Pancreas (tissue), 10 donors: ENCODE results near the gene GPC2. TPM values are rescaled to one million over a fixed set of nuclear protein-coding genes. Genes with fewer than 3 reads are reported as not detected.
A peak's percentile ranks its signal among the peaks of the same experiment; 100 is the strongest.
"Not testable (repeated sequence)": the region's sequence is repeated elsewhere in the genome, so short reads cannot be mapped to it uniquely, and the experiment has no call there.

Source experiments
- ATAC-seq, 4 donors: fragments of 200-7000 bp; cut with Tn5 transposase; one replicate each; pipeline versions ENCODE4 v1.8.0 to v1.9.1; 2020; ENCODE audit warnings: mild to moderate bottlenecking in 4 of 4, moderate library complexity in 4 of 4
- DNase-seq, 6 donors: peaks; one replicate each; pipeline ENCODE4 v3.0.0-alpha.2; 2020
- FAIRE-seq: peaks from 2 replicates; lab custom pipeline; 2012; peaks lifted over from hg19 to GRCh38; lab: Jason Lieb, UNC
- H3K27ac ChIP-seq, 4 donors: fragments of 200-600 bp; sonication (generic); 1 replicate in 3 of 4; 2 replicates in 1 of 4; pipeline versions ENCODE4 v1.5.0 to v1.8.0; 2020
- H3K27me3 ChIP-seq, 4 donors: fragments of 200-600 bp; one replicate each; pipeline ENCODE4 v1.8.0; 2021
- H3K36me3 ChIP-seq, 3 donors: fragments of 200-600 bp; sonication (generic) in 1 of 3; one replicate each; pipeline versions ENCODE4 v1.5.0 to v1.8.0; 2020 to 2021
- H3K4me1 ChIP-seq, 3 donors: fragments of 200-600 bp; one replicate each; pipeline ENCODE4 v1.8.0; 2021
- H3K4me3 ChIP-seq, 4 donors: fragments of 200-600 bp; sonication (generic) in 2 of 4; one replicate each; pipeline versions ENCODE4 v1.5.0 to v1.8.0; 2020 to 2021
- H3K9me3 ChIP-seq, 4 donors: fragments of 200-600 bp; one replicate each; pipeline ENCODE4 v1.8.0; 2021
- CTCF ChIP-seq, 4 donors: fragments of 200-600 bp; sonication (generic) in 3 of 4; IDR thresholded peaks; one replicate each; pipeline versions ENCODE4 v1.5.0 to v1.8.0; 2021; ENCODE audit warnings: antibody characterized with exemption in 4 of 4
- WGBS, 2 donors: extraction: QIAGEN DNeasy Blood & Tissue Kit; methylation state at CpG; one replicate each; pipeline ENCODE4 v1.1.7; 2013; 5-methylcytosine and 5-hydroxymethylcytosine counted together
- intact Hi-C, 3 donors: fragments of 100-400 bp; cut with DNase I; formaldehyde crosslinking; loops; one replicate each; pipeline versions ENCODE4 v1.11.1 to v1.14.2; 2022
- polyA plus RNA-seq, 2 donors: library from polyadenylated mRNA; stranded (reverse); fragments of 200-250 nt; gene quantifications; one replicate each; pipeline ENCODE4 v1.2.3, GENCODE V29; 2013
- total RNA-seq, 6 donors: library from RNA; stranded (reverse); fragmentation: NEBNext Ultra II Directional in 4 of 6; extraction: Animal tissue kit (Norgen Biotek cat#: 25700) in 4 of 6; gene quantifications; one replicate each; pipeline versions ENCODE4 v1.2.1 to v1.2.4, GENCODE V29; 2021 to 2023
- donor health status: healthy with polysubstance abuse.
- donor health status: DM: no; HTN: no; CAD: no; lungs with moderate emphysema.
- donor health status: DM: no; HTN: no; CAD: no.
- donor health status: control.
- donor health status: control.
- donor health status: Bipolar disorder and iron deficiency.
- donor health status: DM: yes; HTN: yes; CAD: no.
- donor health status: DM: no; HTN: no; CAD: no.
- donor health status: DM: no; HTN: no; CAD: no.
- donor health status: DM: yes; HTN: yes; CAD: no.

Gene GPC2
- total and polyA plus RNA-seq, 8 donors, result 0.12 to 2.5 (median 0.62) TPM

GRCh38 chr7:100190048-100190711 lies 13.0 kb upstream of the GPC2 start:
- ATAC-seq, result peak in 2 of 4 donors; percentile 56 to 71
- no peak for TF ChIP-seq CTCF (IDR thresholded peaks at IDR 0.05)
- no peak for FAIRE-seq
- no peak for DNase-seq
- WGBS, 2 donors, result 50 to 57% methylated on average over 4 of the region's 4 CpGs
- Histone ChIP-seq H3K27ac (no peak overlapping the region), H3K4me1 (no peaks in the 10 kb centered on the region), H3K4me3 (no peak overlapping the region), H3K27me3 (no peaks in the 10 kb centered on the region), H3K36me3 (no peaks in the 10 kb centered on the region), H3K9me3 (no peaks in the 10 kb centered on the region)
- intact Hi-C loops, result no loop called here

GRCh38 chr7:100189061-100189460 lies 11.9 kb upstream of the GPC2 start:
- FAIRE-seq, result no peak
- Histone ChIP-seq H3K4me3 (no peak overlapping the region), H3K27me3 (no peaks in the 10 kb centered on the region), H3K9me3 (no peaks in the 10 kb centered on the region), H3K4me1 (no peaks in the 10 kb centered on the region), H3K36me3 (no peaks in the 10 kb centered on the region), H3K27ac (no peak overlapping the region)
- no peak for DNase-seq
- no peak for TF ChIP-seq CTCF (IDR thresholded peaks at IDR 0.05)
- no peak for ATAC-seq
- WGBS, 2 donors, result 55 to 76% methylated on average over 3 of the region's 3 CpGs
- intact Hi-C loops, result no loop called here

- no peak for FAIRE-seq
These were observed 8.5 kb upstream of the GPC2 start for GRCh38 chr7:100185726-100186125.

GRCh38 chr7:100183090-100183489 lies 5.9 kb upstream of the GPC2 start:
- H3K36me3 ChIP-seq, H3K4me1 ChIP-seq, H3K4me3 ChIP-seq, intact Hi-C loops, H3K9me3 ChIP-seq, H3K27me3 ChIP-seq, H3K27ac ChIP-seq, ATAC-seq, FAIRE-seq: not testable (repeated sequence)
- WGBS, 2 donors, result 75 to 79% methylated on average over 6 of the region's 6 CpGs
- DNase-seq, result peak in 1 of 6 donors; percentile 11

More at GRCh38 chr7:100185726-100186125, 8.5 kb upstream of the GPC2 start:
- ATAC-seq (no peak), DNase-seq (no peak)
- no peaks in the 10 kb centered on the region for H3K9me3 ChIP-seq
- H3K4me1 ChIP-seq, result no peaks in the 10 kb centered on the region
- H3K36me3 ChIP-seq, result no peaks in the 10 kb centered on the region
- TF ChIP-seq CTCF (IDR thresholded peaks at IDR 0.05), result no peak
- intact Hi-C loops, result no loop called here
- no peak overlapping the region for H3K4me3 ChIP-seq
- WGBS, 2 donors, result 70 to 86% methylated on average over 2 of the region's 2 CpGs
- H3K27ac ChIP-seq, result no peak overlapping the region
- H3K27me3 ChIP-seq, result no peaks in the 10 kb centered on the region

GRCh38 chr7:100182616-100183015 lies 5.4 kb upstream of the GPC2 start:
- FAIRE-seq, H3K9me3 ChIP-seq, H3K4me1 ChIP-seq, H3K36me3 ChIP-seq, ATAC-seq, H3K27me3 ChIP-seq, H3K4me3 ChIP-seq, DNase-seq, H3K27ac ChIP-seq, intact Hi-C loops: not testable (repeated sequence)
- WGBS, 2 donors, result 73 to 76% methylated on average over 6 of the region's 6 CpGs

- ATAC-seq, intact Hi-C loops, FAIRE-seq, H3K36me3 ChIP-seq, H3K4me3 ChIP-seq, H3K27me3 ChIP-seq, H3K9me3 ChIP-seq, H3K4me1 ChIP-seq, H3K27ac ChIP-seq, DNase-seq: not testable (repeated sequence)
- WGBS, 2 donors, result 89 to 92% methylated on average over 3 of the region's 3 CpGs
These were observed 2.9 kb upstream of the GPC2 start for GRCh38 chr7:100180084-100180483.
